Activated T-cell treated with anti-CD3 and anti-CD28 coated beads, Interleukin-2, amount 50 U/mL, for 24 hours (primary cell): ENCODE results near the gene ZNF652.

Experiments used
- DNase-seq: peaks from one replicate; pipeline ENCODE4 v3.0.0-alpha.2; 2020
- H3K27ac Mint-ChIP-seq: 2 replicates; pipeline ENCODE4 v1.8.0; 2020; ENCODE audit warnings: mild to moderate bottlenecking, mixed read lengths
- H3K27me3 Mint-ChIP-seq: 2 replicates; pipeline ENCODE4 v1.8.0; 2020; ENCODE audit warnings: mixed read lengths
- H3K36me3 Mint-ChIP-seq: 2 replicates; pipeline ENCODE4 v1.8.0; 2020; ENCODE audit warnings: low read depth, mixed read lengths
- H3K4me1 Mint-ChIP-seq: 2 replicates; pipeline ENCODE4 v1.8.0; 2020; ENCODE audit warnings: low read depth, mixed read lengths
- H3K4me3 Mint-ChIP-seq: 2 replicates; pipeline ENCODE4 v1.8.0; 2020; ENCODE audit warnings: mild to moderate bottlenecking, moderate library complexity, mixed read lengths
- H3K9me3 Mint-ChIP-seq: 2 replicates; pipeline ENCODE4 v1.8.0; 2020; ENCODE audit warnings: mixed read lengths

Gene ZNF652

GRCh38 chr17:49260011-49260816 lies 101.8 kb downstream of the ZNF652 start:
- H3K27ac Mint-ChIP-seq: peak overlapping the region; percentile 85
- peak overlapping the region; percentile 78 for H3K4me3 Mint-ChIP-seq
- H3K9me3 Mint-ChIP-seq: no peaks in the 10 kb centered on the region
- DNase-seq: peak; percentile 74
- peaks cover 12% of the 10 kb centered on the region for H3K4me1 Mint-ChIP-seq
- H3K27me3 Mint-ChIP-seq: peaks cover 8% of the 10 kb centered on the region
- H3K36me3 Mint-ChIP-seq: no peaks in the 10 kb centered on the region

- Mint-ChIP-seq H3K36me3 (no peaks in the 10 kb centered on the region), H3K27ac (peak overlapping the region; percentile 85), H3K9me3 (no peaks in the 10 kb centered on the region), H3K27me3 (peaks cover 8% of the 10 kb centered on the region), H3K4me1 (peaks cover 12% of the 10 kb centered on the region), H3K4me3 (peak overlapping the region; percentile 77)
- DNase-seq: no peak
Observed at GRCh38 chr17:49259663-49260010, 102.4 kb downstream of the ZNF652 start.

GRCh38 chr17:49258394-49258793 lies 103.7 kb downstream of the ZNF652 start:
- peaks cover 12% of the 10 kb centered on the region for H3K4me1 Mint-ChIP-seq
- no peak for DNase-seq
- no peak overlapping the region for H3K27ac Mint-ChIP-seq

DNA sequence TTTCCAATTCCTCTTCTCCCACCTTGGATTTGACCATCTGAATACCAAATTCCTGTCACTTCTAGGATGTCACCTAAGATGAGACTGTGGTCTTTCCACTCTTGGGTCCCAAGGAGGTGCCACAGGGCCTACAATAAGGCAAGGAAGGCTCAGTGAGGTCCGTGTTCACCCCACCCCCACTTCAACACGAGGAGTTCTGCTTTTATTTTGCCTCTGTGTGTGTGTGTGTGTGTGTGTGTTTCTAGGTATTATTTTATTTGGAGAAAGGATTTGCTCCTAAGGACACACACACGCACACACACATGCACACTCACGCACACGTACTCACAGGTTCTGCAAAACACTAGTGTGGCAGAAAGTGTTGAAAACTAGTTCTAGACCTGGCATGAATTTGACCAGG lies 106.9 kb downstream of the ZNF652 start:
- H3K4me3 Mint-ChIP-seq: no peak overlapping the region
- peaks cover 3% of the 10 kb centered on the region for H3K27me3 Mint-ChIP-seq
- H3K9me3 Mint-ChIP-seq: no peaks in the 10 kb centered on the region
- H3K4me1 Mint-ChIP-seq: peaks cover 5% of the 10 kb centered on the region
- H3K27ac Mint-ChIP-seq: no peak overlapping the region
- no peak for DNase-seq
- no peaks in the 10 kb centered on the region for H3K36me3 Mint-ChIP-seq

More at GRCh38 chr17:49258394-49258793, 103.7 kb downstream of the ZNF652 start:
- no peak overlapping the region for H3K4me3 Mint-ChIP-seq
- no peaks in the 10 kb centered on the region for H3K9me3 Mint-ChIP-seq
- peaks cover 3% of the 10 kb centered on the region for H3K27me3 Mint-ChIP-seq
- H3K36me3 Mint-ChIP-seq: no peaks in the 10 kb centered on the region

- peaks cover 3% of the 10 kb centered on the region for H3K27me3 Mint-ChIP-seq
- H3K27ac Mint-ChIP-seq: no peak overlapping the region
- H3K4me1 Mint-ChIP-seq: no peaks in the 10 kb centered on the region
- H3K4me3 Mint-ChIP-seq: no peak overlapping the region
- no peak for DNase-seq
- H3K36me3 Mint-ChIP-seq: no peaks in the 10 kb centered on the region
- no peaks in the 10 kb centered on the region for H3K9me3 Mint-ChIP-seq
Observed at GRCh38 chr17:49254066-49254465, 108.0 kb downstream of the ZNF652 start.

DNA sequence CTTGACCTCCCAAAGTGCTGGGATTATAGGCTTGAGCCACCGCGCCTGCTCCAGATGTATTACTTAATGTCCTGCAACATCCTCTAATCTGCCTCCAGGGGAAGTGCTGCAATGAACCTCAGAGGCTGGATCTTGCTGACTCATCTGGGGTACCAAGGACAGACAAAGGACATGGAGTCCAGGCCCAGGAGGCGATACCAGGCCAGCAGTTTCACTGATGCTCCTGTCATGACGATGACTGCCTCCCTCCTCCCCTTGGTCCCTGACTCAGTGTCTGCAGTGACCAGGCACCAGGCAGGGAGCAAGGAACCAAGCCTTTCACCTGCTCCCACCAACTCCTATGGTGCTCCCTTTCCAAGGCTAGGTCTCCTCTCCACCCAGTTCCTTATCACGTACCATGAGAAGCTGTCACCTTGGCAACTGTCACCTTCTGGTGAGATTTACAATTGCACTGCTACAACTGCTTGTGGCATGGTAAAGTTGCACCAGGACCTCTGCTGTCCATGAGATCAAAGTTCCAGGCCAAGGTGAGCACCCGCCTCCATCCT lies 109.8 kb downstream of the ZNF652 start:
- no peak overlapping the region for H3K4me3 Mint-ChIP-seq
- no peaks in the 10 kb centered on the region for H3K36me3 Mint-ChIP-seq
- no peaks in the 10 kb centered on the region for H3K9me3 Mint-ChIP-seq
- DNase-seq: no peak
- no peaks in the 10 kb centered on the region for H3K4me1 Mint-ChIP-seq
- H3K27me3 Mint-ChIP-seq: peaks cover 6% of the 10 kb centered on the region
- no peak overlapping the region for H3K27ac Mint-ChIP-seq

- Mint-ChIP-seq H3K4me3 (no peak overlapping the region), H3K27me3 (peaks cover 3% of the 10 kb centered on the region), H3K27ac (no peak overlapping the region), H3K36me3 (no peaks in the 10 kb centered on the region), H3K9me3 (no peaks in the 10 kb centered on the region), H3K4me1 (no peaks in the 10 kb centered on the region)
- DNase-seq: no peak
Observed at GRCh38 chr17:49249890-49250522, 112.0 kb downstream of the ZNF652 start.

GRCh38 chr17:49249292-49249794 lies 112.7 kb downstream of the ZNF652 start:
- H3K4me3 Mint-ChIP-seq: no peak overlapping the region
- no peaks in the 10 kb centered on the region for H3K9me3 Mint-ChIP-seq
- H3K4me1 Mint-ChIP-seq: no peaks in the 10 kb centered on the region
- no peak overlapping the region for H3K27ac Mint-ChIP-seq
- peaks cover 6% of the 10 kb centered on the region for H3K27me3 Mint-ChIP-seq
- no peak for DNase-seq
- H3K36me3 Mint-ChIP-seq: no peaks in the 10 kb centered on the region

- peaks cover 6% of the 10 kb centered on the region for H3K27me3 Mint-ChIP-seq
- no peaks in the 10 kb centered on the region for H3K4me1 Mint-ChIP-seq
- H3K36me3 Mint-ChIP-seq: no peaks in the 10 kb centered on the region
- H3K9me3 Mint-ChIP-seq: no peaks in the 10 kb centered on the region
- no peak overlapping the region for H3K27ac Mint-ChIP-seq
- no peak for DNase-seq
- no peak overlapping the region for H3K4me3 Mint-ChIP-seq
Observed at GRCh38 chr17:49247944-49248343, 114.1 kb downstream of the ZNF652 start.

GRCh38 chr17:49244839-49245238 lies 117.2 kb downstream of the ZNF652 start:
- Mint-ChIP-seq H3K36me3 (no peaks in the 10 kb centered on the region), H3K27ac (no peak overlapping the region), H3K4me3 (no peak overlapping the region), H3K9me3 (no peaks in the 10 kb centered on the region), H3K27me3 (peaks cover 6% of the 10 kb centered on the region), H3K4me1 (no peaks in the 10 kb centered on the region)
- no peak for DNase-seq
